ENCODE measurements around the gene CD99.
"Not testable (repeated sequence)": the region's sequence is repeated elsewhere in the genome, so short reads cannot be mapped to it uniquely, and the experiment has no call there.

The CD99 gene

DNA sequence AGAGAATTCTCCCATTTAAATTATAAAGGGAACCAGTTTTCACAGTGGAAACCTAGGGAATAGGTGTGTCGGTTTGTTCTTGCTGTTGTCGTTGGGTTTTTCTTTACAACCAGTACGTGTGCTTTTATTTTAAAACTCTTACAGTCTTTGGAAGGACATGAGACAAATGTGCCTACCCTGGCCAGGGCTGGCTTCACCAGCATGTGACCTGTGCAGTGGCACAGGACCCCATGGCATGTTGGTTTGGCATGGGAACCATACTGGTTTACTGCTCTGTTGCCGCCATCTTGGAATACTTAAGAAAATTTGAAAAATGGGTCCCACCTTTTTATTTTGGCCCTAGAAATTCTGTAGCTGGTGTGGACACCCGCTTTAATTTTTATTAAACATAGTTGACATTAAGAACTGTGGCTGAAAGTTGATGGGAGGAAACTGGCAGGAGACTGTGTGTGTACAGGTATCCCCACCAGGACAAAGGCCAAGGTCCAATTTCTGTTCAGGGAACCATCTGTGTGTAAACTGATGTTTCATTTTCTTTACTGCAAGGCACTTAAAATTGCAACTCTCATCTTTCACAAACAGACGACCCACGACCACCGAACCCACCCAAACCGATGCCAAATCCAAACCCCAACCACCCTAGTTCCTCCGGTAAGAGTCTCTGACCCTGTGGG is 28.8 kb downstream of the CD99 start:
- H3K4me3 ChIP-seq (ENCODE audit: low read depth, low read length): no peak overlapping the region
- TF ChIP-seq, protein P1, sequence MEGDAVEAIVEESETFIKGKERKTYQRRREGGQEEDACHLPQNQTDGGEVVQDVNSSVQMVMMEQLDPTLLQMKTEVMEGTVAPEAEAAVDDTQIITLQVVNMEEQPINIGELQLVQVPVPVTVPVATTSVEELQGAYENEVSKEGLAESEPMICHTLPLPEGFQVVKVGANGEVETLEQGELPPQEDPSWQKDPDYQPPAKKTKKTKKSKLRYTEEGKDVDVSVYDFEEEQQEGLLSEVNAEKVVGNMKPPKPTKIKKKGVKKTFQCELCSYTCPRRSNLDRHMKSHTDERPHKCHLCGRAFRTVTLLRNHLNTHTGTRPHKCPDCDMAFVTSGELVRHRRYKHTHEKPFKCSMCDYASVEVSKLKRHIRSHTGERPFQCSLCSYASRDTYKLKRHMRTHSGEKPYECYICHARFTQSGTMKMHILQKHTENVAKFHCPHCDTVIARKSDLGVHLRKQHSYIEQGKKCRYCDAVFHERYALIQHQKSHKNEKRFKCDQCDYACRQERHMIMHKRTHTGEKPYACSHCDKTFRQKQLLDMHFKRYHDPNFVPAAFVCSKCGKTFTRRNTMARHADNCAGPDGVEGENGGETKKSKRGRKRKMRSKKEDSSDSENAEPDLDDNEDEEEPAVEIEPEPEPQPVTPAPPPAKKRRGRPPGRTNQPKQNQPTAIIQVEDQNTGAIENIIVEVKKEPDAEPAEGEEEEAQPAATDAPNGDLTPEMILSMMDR (IDR thresholded peaks at IDR 0.05; ENCODE audit: control insufficient read depth, extremely low read depth, insufficient read depth): no peak
- DNase-seq (ENCODE audit: low read depth): no peak

DNA sequence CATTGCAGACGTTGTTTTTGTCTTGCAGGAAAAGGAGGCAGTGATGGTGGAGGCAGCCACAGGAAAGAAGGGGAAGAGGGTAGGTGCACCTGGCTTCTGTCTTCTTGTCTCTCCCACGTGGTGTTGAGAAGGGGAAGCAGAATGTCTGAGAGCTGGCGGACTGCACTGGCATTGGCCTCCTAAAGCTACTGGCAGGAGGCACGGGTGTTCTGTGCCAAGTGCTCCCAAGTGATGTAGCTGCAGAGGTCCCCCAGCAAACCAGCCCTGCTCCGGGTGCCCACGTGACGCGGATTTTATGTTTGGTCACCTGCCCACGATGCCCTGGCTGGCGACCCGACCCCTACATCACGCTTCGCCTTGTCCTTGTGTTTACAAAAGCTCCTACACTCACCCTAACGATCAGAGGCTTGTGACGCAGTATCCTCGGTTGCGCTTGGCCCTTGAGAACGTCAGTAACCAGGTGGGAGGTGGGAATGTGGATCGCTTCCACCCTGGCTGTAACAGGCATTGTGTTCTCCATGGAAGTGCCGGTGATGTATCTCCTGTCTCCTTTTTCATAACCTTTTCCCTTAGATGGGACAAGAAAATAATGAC is 32.3 kb downstream of the CD99 start:
- DNase-seq (ENCODE audit: low read depth): no peak
- no peak overlapping the region for H3K4me3 ChIP-seq (ENCODE audit: low read depth, low read length)
- TF ChIP-seq, protein P1 (IDR thresholded peaks at IDR 0.05; ENCODE audit: control insufficient read depth, extremely low read depth, insufficient read depth): no peak

DNA sequence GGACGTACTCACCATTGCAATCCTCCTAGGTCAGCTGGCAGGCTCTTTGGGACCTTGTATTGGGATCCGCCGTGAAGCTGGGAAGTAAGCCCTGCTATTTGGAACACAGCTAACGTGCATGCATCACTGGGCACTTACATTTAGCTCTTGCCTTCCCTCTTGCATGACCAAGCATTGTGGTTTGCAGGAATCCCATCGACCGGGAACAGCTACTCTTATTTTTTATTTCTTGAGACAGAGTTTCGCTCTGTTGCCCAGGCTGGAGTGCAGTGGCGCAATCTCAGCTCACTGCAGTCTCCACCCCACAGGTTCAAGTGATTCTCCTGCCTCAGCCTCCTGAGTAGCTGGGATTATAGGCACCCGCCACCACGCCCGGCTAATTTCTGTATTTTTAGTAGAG is 36.2 kb downstream of the CD99 start:
- not testable (repeated sequence) for H3K4me3 ChIP-seq (ENCODE audit: low read depth, low read length); DNase-seq (ENCODE audit: low read depth)

DNA sequence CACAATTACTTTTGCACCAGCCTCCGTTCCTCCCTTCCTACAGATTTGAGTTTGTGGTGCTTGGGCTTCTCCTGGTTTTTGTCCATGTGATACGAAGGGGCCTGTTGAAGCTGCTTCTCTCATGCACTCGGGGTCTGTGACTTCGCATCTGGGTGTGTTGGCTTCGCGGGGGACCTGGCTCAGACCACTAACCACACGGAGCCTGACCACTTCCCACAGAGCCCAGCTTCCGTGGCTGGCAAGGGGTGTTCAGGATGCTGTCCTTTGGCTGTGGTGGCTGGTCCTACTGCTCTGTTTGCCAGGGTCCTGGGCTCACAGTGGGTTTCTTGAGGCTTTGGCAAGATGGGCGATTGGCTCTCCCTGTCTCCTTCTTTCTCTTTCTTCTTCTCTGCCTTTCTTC is 41.0 kb downstream of the CD99 start:
- no peak overlapping the region for H3K4me3 ChIP-seq (ENCODE audit: low read depth, low read length)
- TF ChIP-seq, protein P1 (IDR thresholded peaks at IDR 0.05; ENCODE audit: control insufficient read depth, extremely low read depth, insufficient read depth): no peak
- no peak for DNase-seq (ENCODE audit: low read depth)

DNA sequence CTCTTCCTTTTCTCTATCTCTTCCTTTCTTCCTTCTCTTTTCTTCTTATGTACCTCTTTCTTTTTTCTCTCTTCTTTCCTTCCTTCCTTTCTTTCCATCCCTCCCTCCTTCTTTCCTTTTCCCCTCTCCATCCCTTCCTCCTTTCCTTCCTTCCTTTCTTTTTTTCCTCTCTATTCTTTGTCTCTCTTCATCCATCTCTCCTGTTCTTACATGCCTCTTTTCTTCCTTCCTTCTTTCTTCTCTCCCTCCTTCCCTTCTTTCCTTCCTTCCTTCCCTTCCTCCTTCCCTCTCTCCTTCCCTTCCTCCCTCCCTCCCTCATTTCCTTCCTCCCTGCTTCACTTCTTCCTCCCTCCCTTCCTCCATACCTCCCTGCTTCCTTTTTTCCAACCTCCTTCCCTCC is 41.6 kb downstream of the CD99 start:
- TF ChIP-seq, protein P1 (IDR thresholded peaks at IDR 0.05; ENCODE audit: control insufficient read depth, extremely low read depth, insufficient read depth): no peak
- DNase-seq (ENCODE audit: low read depth): no peak
- no peak overlapping the region for H3K4me3 ChIP-seq (ENCODE audit: low read depth, low read length)

DNA sequence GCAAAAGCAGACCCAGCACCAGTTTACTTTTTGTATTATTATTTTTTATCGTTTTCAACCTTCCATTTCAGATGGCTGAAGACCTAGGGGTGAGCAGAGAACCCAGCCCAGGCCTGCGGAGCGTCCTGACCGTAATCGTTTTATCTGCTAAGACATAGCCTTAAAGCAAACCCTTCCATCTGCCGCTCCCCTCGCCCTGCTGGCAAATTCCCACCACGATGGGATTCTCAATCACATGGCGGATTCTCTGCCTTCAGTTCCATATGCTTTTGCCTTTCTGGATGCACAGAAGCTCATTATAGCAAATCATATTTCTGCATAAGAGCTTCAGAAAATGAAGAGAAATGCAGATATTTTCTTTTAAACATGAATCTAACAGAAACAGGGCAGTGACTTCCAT is 42.2 kb downstream of the CD99 start:
- TF ChIP-seq, protein P1 (IDR thresholded peaks at IDR 0.05; ENCODE audit: control insufficient read depth, extremely low read depth, insufficient read depth): no peak
- no peak for DNase-seq (ENCODE audit: low read depth)
- H3K4me3 ChIP-seq (ENCODE audit: low read depth, low read length): no peak overlapping the region

DNA sequence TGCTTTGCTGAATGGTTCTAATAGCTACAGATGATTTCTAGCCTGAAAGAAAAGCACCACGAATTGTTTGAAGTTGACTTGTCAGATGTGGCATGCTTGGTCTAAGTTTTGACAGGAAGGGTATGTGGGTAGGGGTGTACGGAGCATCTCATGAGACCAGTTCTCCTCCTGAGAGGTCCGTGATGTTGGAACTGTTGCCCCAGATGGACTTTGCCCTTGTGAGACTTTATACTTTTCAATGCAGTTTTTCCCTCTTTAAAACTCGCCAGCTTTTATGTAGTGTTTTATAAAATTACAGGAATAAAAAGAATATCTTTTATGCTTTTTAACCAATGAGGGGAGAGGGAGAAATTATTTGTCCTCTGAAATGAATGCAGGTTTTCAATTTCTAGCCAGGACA is 44.2 kb downstream of the CD99 start:
- no peak overlapping the region for H3K4me3 ChIP-seq (ENCODE audit: low read depth, low read length)
- TF ChIP-seq, protein P1 (IDR thresholded peaks at IDR 0.05; ENCODE audit: control insufficient read depth, extremely low read depth, insufficient read depth): no peak
- DNase-seq (ENCODE audit: low read depth): no peak

Data from LNCaP clone FGC (cell line).